Measurements from ENCODE around the gene CR2. TPM values are rescaled to one million over a fixed set of nuclear protein-coding genes. Genes with fewer than 3 reads are reported as not detected.
A peak's percentile ranks its signal among the peaks of the same experiment; 100 is the strongest.
"Not testable (repeated sequence)": the region's sequence is repeated elsewhere in the genome, so short reads cannot be mapped to it uniquely, and the experiment has no call there.

CR2 gene
- polyA plus RNA-seq (ENCODE audit: insufficient read length) = 1.1 TPM
- long read RNA-seq, donor 1 = 0 reads
- long read RNA-seq, donor 2 = 0 reads
- long read RNA-seq, donor 3 = 0 reads
- long read RNA-seq, donor 4 = 0 reads
- long read RNA-seq, donor 5 = 0 reads
- long read RNA-seq, donor 6 = 0 reads
- long read RNA-seq, donor 7 = 0 reads
- long read RNA-seq, donor 8 = 0 reads

GRCh38 chr1:207454046-207454964 lies at the start of gene CR2:
TSS of gene CR2 (plus strand) at chr1:207454328. CDS start at chr1:207454419, 91 bp downstream.
- peak; percentile 42 for DNase-seq

GRCh38 chr1:207404849-207405525 lies 49.1 kb upstream of the CR2 start:
- DNase-seq = peak; percentile 70

GRCh38 chr1:207405814-207406213 lies 48.3 kb upstream of the CR2 start:
- DNase-seq = no peak

- DNase-seq = no peak
Observed at GRCh38 chr1:207407655-207408260, 46.4 kb upstream of the CR2 start.

GRCh38 chr1:207412845-207413244 lies 41.3 kb upstream of the CR2 start:
- DNase-seq = no peak

- DNase-seq = no peak
Observed at GRCh38 chr1:207414606-207415108, 39.5 kb upstream of the CR2 start.

- DNase-seq = no peak
Observed at GRCh38 chr1:207417076-207417475, 37.1 kb upstream of the CR2 start.

- DNase-seq = no peak
Observed at GRCh38 chr1:207418351-207418750, 35.8 kb upstream of the CR2 start.

- no peak for DNase-seq
Observed at GRCh38 chr1:207420109-207420508, 34.0 kb upstream of the CR2 start.

- no peak for DNase-seq
Observed at GRCh38 chr1:207421078-207421477, 33.0 kb upstream of the CR2 start.

- no peak for DNase-seq
Observed at GRCh38 chr1:207423560-207424292, 30.4 kb upstream of the CR2 start.

GRCh38 chr1:207424570-207425131 lies 29.5 kb upstream of the CR2 start:
- no peak for DNase-seq

GRCh38 chr1:207427832-207428585 lies 26.1 kb upstream of the CR2 start:
- no peak for DNase-seq

- no peak for DNase-seq
Observed at GRCh38 chr1:207428783-207429182, 25.3 kb upstream of the CR2 start.

GRCh38 chr1:207429963-207430362 lies 24.2 kb upstream of the CR2 start:
- no peak for DNase-seq

- DNase-seq = no peak
Observed at GRCh38 chr1:207430602-207431001, 23.5 kb upstream of the CR2 start.

- no peak for DNase-seq
Observed at GRCh38 chr1:207431508-207431907, 22.6 kb upstream of the CR2 start.

GRCh38 chr1:207433435-207433834 lies 20.7 kb upstream of the CR2 start:
- DNase-seq = no peak

GRCh38 chr1:207436746-207437145 lies 17.4 kb upstream of the CR2 start:
- DNase-seq = not testable (repeated sequence)

- no peak for DNase-seq
Observed at GRCh38 chr1:207440626-207441025, 13.5 kb upstream of the CR2 start.
